GM18517 (cell line): ENCODE measurements around the gene RAB3C.
"Not testable (repeated sequence)": the region's sequence is repeated elsewhere in the genome, so short reads cannot be mapped to it uniquely, and the experiment has no call there.

Experiments used
- ATAC-seq: cut with Tn5 transposase; IDR thresholded peaks from one replicate; pipeline ENCODE4 v1.9.1; 2021; ENCODE audit warnings: mild to moderate bottlenecking, moderate library complexity; ENCODE audit not compliant: unreplicated experiment

Gene RAB3C, protein sequence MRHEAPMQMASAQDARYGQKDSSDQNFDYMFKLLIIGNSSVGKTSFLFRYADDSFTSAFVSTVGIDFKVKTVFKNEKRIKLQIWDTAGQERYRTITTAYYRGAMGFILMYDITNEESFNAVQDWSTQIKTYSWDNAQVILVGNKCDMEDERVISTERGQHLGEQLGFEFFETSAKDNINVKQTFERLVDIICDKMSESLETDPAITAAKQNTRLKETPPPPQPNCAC

DNA sequence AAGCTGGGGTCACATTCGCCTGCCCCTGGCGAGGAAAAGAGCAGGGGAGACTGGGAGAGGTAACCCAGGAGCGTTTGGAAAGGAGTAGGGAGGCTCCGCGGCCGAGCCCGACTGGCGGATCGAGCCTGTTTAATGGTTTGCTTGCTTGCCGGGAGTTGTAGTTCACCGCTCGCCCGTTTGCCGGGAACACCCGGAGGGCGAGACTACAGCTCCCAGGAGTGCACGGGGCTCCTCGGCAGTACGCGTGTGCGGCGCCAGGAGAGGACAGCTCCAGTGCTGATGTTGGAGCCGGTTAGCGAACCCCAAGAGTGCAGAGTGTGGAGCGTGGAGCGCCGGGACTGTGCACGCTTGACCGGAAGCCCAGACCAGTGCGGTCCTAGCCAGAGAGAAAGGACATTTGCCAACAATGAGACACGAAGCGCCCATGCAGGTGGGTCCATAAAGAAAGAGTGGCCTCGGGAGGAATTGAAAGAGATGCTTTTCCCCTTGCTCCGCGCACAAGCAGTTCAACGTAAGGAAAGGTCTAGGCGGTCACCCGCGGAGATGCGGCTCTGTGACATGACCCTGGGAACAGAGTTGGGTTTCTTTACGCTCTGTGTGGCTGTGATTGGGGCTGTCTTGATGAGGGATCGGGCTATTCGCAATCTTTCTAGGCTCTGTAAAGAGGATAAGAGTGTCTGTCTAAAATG, at the start of gene RAB3C:
TSS of gene RAB3C (plus strand) at position 273 of the 689 bp plus-strand sequence. CDS start at position 407, 134 bp downstream.
- peak; percentile 100 for ATAC-seq

DNA sequence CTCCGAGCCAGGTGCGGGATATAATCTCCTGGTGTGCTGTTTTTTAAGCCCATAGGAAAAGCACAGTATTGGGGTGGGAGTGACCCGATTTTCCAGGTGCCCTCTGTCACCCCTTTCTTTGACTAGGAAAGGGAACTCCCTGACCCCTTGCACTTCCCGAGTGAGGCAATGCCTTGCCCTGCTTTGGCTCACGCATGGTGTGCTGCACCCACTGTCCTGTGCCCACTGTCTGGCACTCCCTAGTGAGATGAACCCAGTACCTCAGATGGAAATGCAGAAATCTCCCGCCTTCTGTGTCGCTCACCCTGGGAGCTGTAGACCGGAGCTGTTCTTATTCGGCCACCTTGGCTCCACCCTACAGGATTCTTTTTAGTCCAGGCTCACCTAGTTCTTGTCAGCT, 40.9 kb upstream of the RAB3C start:
- not testable (repeated sequence) for ATAC-seq

DNA sequence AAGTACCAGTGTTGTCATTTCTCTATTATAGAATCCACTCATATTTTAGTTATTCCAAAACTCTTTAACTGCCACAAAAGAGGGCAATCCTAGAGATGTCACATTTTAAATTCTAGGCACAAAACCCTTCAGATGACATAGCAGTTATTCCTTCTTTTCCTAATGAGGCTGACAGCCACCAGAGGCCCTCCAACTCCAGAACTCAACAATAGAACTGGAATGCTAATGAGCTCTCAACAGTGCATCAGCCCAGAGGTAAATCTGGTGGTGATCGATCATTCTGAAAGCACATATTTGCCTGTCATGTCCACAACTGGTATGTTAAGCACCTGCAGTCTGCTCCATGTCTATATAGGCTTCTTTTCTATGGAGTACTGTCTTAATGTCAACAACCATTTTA, 40.2 kb upstream of the RAB3C start:
- no peak for ATAC-seq

DNA sequence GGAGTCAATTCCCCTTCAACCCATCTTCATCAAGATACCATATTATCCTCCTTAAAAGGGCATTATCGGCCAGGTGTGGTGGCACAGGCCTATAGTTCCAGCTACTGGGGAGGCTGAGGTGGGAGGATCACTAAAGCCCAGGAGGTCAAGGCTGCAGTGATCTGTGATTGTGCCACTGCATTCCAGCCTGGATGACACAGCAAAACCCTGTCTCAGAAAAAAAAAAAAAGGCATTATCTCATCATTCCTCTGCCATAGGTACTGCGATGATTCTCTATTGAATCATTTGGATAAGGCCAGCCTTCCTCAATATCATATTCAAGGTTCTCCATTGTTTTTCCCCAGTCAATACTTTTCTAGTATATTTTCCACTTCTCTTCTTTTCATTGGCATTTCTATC, 39.2 kb upstream of the RAB3C start:
- ATAC-seq, result no peak

DNA sequence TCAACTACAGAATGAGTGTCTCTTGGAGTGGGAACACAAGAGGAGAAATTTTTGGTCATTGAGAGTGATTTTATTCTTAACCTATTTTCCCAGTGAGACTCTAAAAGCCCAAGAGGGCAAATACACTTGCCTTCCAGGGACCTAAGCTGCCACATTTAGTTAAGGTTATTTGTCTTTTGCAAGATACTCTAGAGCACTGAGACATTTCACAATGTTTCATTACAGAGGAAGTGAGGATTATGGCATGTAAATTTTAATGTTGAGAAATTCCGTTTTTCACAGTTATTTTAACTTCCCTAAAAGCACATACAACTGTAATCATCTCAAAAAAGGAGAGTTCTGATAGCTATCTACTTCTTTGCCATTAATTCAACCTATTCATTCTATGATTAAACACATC, 38.7 kb upstream of the RAB3C start:
- ATAC-seq, result no peak

DNA sequence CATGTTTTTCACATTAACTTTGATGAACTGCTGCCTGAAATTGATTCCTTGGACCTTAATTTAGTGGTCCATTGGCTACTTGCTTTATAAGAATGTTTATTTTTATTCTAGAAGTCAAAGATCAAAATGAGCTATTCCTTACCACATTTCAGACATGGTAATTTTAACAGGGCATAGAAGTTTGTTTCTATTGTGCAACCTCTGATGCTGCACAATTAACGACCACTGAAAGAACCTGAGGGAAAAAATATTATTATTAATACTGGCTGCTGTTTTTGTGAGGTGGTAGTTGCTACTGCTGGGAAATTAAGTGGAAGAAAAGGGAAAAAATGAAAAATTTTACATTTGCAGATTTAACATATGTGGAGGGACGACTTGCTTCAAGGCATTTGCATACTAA, 37.9 kb upstream of the RAB3C start:
- ATAC-seq, result no peak

DNA sequence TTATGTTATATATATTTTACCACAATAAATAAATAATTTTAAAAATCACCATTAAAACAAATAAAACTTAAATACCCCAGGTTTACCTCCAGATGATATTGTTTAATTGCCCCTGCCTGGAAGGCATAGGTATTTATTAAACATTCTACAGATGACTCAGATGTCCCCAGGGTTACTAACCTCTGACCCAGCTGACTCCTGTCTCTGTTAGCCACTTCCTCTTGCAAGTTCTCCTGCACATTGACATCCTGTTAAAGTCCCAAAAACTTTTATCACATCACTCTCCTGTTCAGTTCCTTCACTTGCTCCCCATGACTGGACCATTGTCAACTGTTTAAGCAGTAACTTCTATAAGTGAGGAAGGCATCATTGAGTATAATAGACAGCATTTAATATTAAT, 37.0 kb upstream of the RAB3C start:
- peak; percentile 96 for ATAC-seq

DNA sequence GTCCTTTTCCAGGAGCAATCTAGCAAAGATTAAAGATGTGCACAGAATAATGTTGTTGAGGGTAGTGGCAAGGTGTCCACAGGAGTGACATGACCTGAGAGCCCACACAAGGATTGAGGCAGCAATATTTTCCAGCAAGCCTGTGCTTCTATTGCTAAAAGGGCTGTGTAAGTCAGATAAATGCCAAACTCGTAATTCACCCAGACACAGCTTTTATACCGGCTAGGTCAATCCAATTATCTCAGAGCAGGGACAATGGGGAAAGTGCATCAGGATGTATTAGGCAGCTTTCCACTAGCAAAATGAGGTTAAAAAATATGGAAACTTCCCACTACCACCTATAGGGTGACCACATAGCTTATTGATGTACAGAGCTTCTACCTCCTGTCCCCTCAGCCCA, 34.8 kb upstream of the RAB3C start:
- ATAC-seq, result no peak

DNA sequence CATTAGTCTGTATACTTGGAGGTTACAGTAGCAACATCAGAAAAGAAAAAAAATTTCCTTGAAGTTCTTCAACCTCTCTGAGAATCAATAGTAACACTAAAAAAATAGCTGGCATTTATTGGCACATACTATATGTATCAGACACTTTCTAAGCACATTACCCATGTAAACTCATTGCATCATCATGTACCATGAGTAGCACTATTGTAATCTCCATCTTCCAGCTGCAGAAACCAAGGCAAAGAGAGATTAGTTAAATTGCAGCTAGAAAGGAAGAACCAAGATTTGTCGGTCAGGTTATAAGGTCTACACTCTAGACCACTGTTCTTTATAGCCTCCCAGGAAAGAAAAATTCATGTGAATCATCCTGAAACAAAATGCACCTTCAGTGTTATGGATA, 31.4 kb upstream of the RAB3C start:
- ATAC-seq, result no peak

DNA sequence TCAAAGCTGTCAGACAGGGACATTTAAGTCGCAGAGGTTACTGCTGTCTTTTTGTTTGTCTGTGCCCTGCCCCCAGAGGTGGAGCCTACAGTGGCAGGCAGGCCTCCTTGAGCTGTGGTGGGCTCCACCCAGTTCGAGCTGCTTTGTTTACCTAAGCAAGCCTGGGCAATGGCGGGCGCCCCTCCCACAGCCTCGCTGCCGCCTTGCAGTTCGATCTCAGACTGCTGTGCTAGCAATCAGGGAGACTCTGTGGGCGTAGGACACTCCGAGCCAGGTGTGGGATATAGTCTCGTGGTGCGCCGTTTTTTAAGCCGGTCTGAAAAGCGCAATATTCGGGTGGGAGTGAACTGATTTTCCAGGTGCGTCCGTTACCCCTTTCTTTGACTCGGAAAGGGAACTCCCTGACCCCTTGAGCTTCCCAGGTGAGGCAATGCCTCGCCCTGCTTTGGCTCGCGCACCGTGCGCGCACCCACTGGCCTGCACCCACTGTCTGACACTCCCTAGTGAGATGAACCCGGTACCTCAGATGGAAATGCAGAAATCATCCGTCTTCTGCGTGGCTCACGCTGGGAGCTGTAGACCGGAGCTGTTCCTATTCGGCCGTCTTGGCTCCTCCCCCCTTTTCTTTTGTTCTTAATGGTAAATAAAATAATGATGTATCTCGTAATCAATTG, 25.1 kb upstream of the RAB3C start:
- ATAC-seq, result not testable (repeated sequence)

DNA sequence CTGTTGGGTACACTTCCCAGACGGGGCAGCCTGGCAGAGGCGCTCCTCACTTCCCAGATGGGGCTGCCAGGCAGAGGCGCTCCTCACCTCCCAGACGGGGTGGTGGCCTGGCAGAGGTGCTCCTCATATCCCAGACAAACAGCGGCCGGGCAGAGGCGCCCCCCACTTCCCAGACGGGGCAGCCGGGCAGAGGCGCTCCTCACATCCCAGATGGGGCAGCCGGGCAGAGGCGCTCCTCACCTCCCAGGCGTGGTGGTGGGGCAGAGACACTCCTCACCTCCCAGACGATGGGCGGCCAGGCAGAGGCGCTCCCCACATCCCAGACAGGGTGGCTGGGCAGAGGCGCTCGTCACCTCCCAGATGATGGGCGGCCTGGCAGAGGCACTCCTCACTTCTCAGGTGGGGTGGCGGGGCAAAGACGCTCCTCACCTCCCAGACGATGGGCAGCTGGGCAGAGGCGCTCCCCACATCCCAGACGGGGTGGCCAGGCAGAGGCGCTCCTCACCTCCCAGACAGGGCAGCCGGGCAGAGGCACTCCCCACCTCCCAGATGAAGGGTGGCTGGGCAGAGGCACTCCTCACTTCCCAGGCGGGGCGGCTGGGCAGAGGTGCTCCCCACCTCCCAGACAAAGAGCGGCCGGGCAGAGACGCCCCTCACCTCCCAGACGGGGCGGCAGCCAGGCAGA, 19.7 kb upstream of the RAB3C start:
- ATAC-seq, result not testable (repeated sequence)

DNA sequence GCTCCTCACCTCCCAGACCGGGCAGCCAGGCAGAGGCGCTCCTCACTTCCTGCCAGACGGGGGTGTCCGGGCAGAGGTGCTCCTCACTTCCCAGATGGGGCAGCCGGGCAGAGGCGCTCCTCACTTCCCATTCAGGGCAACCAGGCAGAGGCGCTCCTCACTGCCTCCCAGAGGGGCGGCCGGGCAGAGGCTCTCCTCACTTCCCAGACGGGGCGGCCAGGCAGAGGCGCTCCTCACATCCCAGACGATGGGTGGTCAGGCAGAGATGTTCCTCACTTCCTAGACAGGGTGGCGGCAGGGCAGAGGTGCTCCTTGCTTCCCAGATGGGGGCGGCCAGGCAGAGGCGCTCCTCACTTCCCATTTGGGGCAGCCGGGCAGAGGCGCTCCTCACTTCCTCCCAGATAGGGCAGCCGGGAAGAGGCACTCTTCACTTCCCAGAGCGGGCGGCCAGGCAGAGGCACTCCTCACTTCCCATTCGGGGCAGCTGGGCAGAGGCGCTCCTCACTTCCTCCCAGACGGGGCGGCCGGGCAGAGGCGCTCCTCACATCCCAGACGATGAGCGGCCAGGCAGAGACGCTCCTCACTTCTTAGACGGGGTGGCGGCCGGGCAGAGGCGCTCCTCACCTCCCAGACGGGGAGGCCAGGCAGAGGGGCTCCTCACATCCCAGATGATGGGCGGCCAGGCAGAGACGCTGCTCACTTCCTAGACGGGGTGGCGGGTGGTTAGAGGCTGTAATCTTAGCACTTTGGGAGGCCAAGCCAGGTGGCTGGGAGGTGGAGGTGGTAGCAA, 18.6 kb upstream of the RAB3C start:
- not testable (repeated sequence) for ATAC-seq

DNA sequence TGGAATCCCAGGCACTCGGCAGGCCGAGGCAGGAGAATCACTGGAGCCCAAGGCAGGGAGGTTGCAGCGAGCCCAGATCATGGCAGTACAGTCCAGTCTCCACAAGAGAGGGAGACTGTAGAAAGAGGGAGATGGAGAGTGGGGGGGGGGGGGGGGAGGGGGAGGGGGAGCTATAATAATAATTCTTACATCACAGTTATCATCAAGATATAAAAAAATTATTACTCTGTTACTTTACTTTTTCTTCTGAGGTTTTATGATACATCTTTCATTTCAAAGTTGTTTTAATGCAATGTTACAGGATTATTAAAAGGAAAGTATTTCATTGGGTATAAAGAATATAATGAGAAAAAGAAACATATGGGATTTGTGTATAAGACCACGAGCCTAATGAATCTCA, 17.8 kb upstream of the RAB3C start:
- ATAC-seq, result no peak

DNA sequence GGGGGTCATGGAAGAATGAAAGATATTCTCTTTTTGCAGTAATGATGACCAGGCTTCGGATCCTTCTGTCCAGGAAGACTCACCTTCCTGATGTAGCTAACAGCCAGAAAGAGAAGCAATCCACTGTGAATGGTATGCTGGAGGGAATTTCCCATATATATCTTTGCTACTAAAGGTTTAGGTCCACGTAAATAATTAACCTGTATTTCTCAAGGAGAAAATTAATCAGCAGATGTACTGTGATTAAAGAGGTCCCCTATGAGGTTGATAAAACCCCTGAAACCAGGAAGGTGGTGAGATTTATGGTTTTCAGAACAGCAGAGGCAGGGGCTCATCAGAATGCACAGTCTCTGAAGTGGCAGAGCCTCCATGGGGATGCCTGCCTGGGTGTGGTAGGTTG, 11.4 kb upstream of the RAB3C start:
- no peak for ATAC-seq

DNA sequence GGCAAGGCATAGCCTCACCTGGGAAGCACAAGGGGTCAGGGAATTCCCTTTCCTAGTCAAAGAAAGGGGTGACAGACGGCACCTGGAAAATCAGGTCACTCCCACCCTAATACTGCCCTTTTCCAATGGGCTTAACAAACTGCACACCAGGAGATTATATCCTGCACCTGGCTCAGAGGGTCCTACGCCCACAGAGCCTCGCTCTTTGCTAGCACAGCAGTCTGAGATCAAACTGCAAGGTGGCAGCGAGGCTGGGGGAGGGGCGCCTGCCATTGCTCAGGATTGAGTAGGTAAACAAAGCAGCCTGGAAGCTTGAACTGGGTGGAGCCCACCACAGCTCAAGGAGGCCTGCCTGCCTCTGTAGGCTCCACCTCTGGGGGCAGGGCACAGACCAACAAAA, 9.9 kb upstream of the RAB3C start:
- ATAC-seq, result not testable (repeated sequence)

DNA sequence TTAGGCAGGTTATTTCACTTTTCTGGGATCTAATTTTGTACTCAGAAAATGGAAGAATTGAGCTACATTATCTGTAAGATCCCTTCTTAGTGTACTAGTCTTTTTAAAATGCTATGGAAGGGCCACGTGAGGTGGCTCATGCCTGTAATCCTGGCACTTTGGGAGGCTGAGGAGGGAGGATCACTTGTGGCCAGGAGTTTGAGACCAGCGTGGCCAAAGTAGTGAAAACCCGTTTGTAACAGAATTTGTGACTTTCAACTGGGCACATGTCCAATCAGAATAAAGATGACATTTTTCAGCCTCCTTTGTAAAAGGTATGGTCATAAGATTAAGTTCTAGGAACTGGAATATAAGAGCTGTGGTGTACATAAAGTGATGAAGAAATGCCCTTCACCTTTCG, 3.1 kb upstream of the RAB3C start:
- ATAC-seq, result no peak

DNA sequence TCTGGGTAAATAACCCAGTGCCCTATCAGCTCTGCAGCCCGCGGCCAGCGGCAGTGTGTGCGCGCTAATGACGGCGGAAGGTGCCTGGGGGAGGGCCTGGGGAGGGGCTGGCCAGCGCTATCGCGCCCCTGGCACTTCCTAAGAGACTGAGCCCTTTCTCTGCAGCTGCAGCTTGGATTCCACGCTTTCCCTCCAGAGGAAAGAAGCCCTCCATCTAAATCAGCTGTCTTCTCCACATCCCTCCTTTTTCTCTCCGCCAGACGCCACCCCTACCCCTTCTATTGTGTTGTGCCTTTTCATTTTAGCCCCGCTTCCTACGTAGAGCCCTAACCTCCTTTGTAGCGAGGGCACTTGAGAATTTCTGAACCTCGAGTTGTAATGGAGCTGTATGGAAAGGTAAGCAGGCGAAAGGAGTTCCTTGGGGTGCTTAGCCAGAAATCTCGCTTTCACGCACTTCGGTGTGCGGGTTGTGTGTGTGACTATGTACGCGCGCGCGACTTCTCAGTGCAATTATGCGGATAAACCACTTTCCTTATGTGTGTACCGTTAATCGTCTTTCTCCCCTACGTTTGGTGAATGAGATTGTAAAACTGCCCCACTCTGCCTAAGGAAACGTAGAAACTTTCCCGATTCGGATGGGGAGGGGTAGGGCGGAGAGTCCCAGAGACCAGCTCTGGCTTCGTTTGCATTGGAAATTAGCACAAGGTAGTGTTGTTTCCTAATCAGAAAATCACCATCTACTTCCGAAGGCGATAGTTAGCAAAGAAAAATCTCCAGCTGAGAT, 664 bp upstream of the RAB3C start:
- ATAC-seq, result peak; percentile 31

DNA sequence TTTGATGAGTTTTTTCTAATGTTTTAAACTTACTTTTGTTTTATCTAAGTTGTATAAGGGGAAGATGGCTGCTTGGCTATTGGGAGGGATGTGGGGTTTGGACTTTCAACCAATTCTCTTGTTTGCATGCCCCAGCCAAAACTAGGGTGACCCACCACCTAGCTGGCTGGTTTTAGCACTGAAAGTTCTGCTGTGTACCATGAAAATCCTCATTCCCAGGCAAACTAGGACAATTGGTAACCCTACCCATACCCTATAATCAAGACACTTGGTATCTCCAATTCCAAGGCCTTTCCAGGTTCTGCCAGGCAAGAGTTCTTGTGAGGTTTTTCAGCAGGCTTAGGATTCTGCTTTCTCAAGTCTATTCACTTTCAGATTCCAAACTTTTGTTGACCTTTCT, 13.1 kb downstream of the RAB3C start:
- no peak for ATAC-seq

DNA sequence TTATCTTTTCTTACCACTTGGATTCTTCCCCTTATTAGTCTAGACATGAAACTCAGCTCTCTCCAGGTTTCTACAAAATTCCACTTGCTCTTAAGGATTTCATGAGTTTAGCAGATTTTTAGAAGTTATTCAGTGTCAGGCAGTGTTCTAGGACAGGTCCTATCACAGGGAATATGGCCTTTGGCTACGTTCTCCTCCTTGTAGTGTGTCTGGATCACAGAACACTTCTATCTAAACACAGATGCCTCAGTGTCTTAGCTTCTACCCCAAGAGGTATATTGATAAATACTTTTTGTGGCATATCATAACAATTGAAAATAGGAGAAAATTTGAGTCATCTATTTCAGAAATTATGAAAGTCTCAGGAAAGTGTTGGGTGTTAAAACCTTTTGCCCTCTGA, 15.6 kb downstream of the RAB3C start:
- no peak for ATAC-seq

DNA sequence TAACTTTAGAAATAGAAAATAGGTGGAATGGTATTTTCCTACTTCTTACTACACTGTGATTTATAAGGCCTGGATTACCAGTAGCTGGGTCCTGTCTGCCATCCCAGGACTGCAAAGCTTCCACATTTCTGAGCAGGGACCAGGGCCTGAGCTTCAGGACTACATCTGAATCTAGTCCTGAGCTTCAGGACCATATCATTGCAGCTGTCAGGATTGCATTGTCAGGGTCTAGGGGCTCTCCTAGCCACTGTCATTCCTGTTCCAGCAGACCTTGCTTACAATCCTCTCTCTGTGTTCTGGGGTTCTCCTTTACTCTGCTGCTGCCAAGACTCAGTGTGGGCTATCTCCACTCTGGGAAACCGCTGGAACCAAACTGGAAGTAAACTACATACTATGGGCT, 16.3 kb downstream of the RAB3C start:
- ATAC-seq, result no peak
